ENCODE data around the gene CDH4. TPM values are rescaled to one million over a fixed set of nuclear protein-coding genes. Genes with fewer than 3 reads are reported as not detected.

CDH4 gene
- total and polyA plus RNA-seq, 8 donors: under 0.01 to 2.2 (median 0.11) TPM; not detected in 2

GRCh38 chr20:61923371-61924166 is 671.5 kb downstream of the CDH4 start:
- H3K4me3 ChIP-seq: no peak overlapping the region
- WGBS, 5 donors: 73 to 83% (median 81%) methylated on average over 16 to 28 of the region's 28 CpGs
- H3K36me3 ChIP-seq: no peaks in the 10 kb centered on the region
- TF ChIP-seq POLR2AphosphoS5 (IDR thresholded peaks at IDR 0.05): no peak
- TF ChIP-seq CTCF (IDR thresholded peaks at IDR 0.05): no peak
- TF ChIP-seq POLR2A (IDR thresholded peaks at IDR 0.05): no peak
- TF ChIP-seq EP300 (IDR thresholded peaks at IDR 0.05): no peak
- no peaks in the 10 kb centered on the region for H3K9me3 ChIP-seq
- intact Hi-C loops (cut with DNase I; ENCODE audit: low total_unique reads): no loop called here
- no peak overlapping the region for H3K27ac ChIP-seq
- H3K27me3 ChIP-seq: peaks cover 0 to 26% (median 0%) of the 10 kb centered on the region in 3 donors
- DNase-seq: no peak
- H3K4me1 ChIP-seq: no peaks in the 10 kb centered on the region

- no peaks in the 10 kb centered on the region for H3K9me3 ChIP-seq
- peaks cover 0 to 26% (median 0%) of the 10 kb centered on the region in 3 donors for H3K27me3 ChIP-seq
- DNase-seq: no peak
- 77 to 90% (median 84%) methylated on average over 2 to 19 of the region's 19 CpGs for WGBS, 5 donors
- no peak for TF ChIP-seq EP300 (IDR thresholded peaks at IDR 0.05)
- no peak for TF ChIP-seq POLR2A (IDR thresholded peaks at IDR 0.05)
- TF ChIP-seq POLR2AphosphoS5 (IDR thresholded peaks at IDR 0.05): no peak
- no peak for TF ChIP-seq CTCF (IDR thresholded peaks at IDR 0.05)
- no peaks in the 10 kb centered on the region for H3K36me3 ChIP-seq
- no peak overlapping the region for H3K4me3 ChIP-seq
- H3K27ac ChIP-seq: no peak overlapping the region
- H3K4me1 ChIP-seq: no peaks in the 10 kb centered on the region
- intact Hi-C loops (cut with DNase I; ENCODE audit: low total_unique reads): no loop called here
Measured at GRCh38 chr20:61924211-61924857, 672.3 kb downstream of the CDH4 start.

GRCh38 chr20:61924858-61925554 is 672.9 kb downstream of the CDH4 start:
- DNase-seq: no peak
- 77 to 88% (median 83%) methylated on average over 27 to 32 of the region's 32 CpGs for WGBS, 5 donors
- TF ChIP-seq POLR2AphosphoS5 (IDR thresholded peaks at IDR 0.05) (no peak), POLR2A (IDR thresholded peaks at IDR 0.05) (no peak), EP300 (IDR thresholded peaks at IDR 0.05) (no peak), CTCF (IDR thresholded peaks at IDR 0.05) (no peak)
- Histone ChIP-seq H3K36me3 (no peaks in the 10 kb centered on the region), H3K27ac (no peak overlapping the region), H3K27me3 (peaks cover 0 to 26% (median 0%) of the 10 kb centered on the region in 3 donors), H3K9me3 (no peaks in the 10 kb centered on the region), H3K4me3 (no peak overlapping the region), H3K4me1 (no peaks in the 10 kb centered on the region)
- intact Hi-C loops (cut with DNase I; ENCODE audit: low total_unique reads): no loop called here

- WGBS, 5 donors: 70 to 81% (median 74%) methylated on average over 21 of the region's 21 CpGs
- DNase-seq: no peak
- TF ChIP-seq POLR2A (IDR thresholded peaks at IDR 0.05): no peak
- no peak for TF ChIP-seq EP300 (IDR thresholded peaks at IDR 0.05)
- no peak for TF ChIP-seq POLR2AphosphoS5 (IDR thresholded peaks at IDR 0.05)
- TF ChIP-seq CTCF (IDR thresholded peaks at IDR 0.05): no peak
- H3K9me3 ChIP-seq: no peaks in the 10 kb centered on the region
- H3K36me3 ChIP-seq: no peaks in the 10 kb centered on the region
- H3K27me3 ChIP-seq: peaks cover 0 to 26% (median 0%) of the 10 kb centered on the region in 3 donors
- no peak overlapping the region for H3K4me3 ChIP-seq
- H3K27ac ChIP-seq: no peak overlapping the region
- intact Hi-C loops (cut with DNase I; ENCODE audit: low total_unique reads): no loop called here
- no peaks in the 10 kb centered on the region for H3K4me1 ChIP-seq
Measured at GRCh38 chr20:61925555-61926252, 673.6 kb downstream of the CDH4 start.
